Activated CD8-positive, alpha-beta memory T cell treated with anti-CD3 and anti-CD28 coated beads for 48 hours (primary cell): Measurements from ENCODE around the gene COL28A1.
A peak's percentile ranks its signal among the peaks of the same experiment; 100 is the strongest.
"Not testable (repeated sequence)": the region's sequence is repeated elsewhere in the genome, so short reads cannot be mapped to it uniquely, and the experiment has no call there.

Experiments used
- DNase-seq, 3 experiments: peaks; one replicate each; pipeline ENCODE4 v3.0.0-alpha.2; 2020; ENCODE audit warnings: low read depth in 2 of 3, low spot score in 2 of 3

COL28A1 gene

GRCh38 chr7:7476381-7476780, 59.3 kb downstream of the COL28A1 start:
- no peak for DNase-seq

- no peak for DNase-seq
Observed at GRCh38 chr7:7475601-7476000, 60.1 kb downstream of the COL28A1 start.

GRCh38 chr7:7474436-7474835, 61.2 kb downstream of the COL28A1 start:
- DNase-seq: no peak

GRCh38 chr7:7464991-7465765, 70.5 kb downstream of the COL28A1 start:
- not testable (repeated sequence) for DNase-seq

- no peak for DNase-seq
Observed at GRCh38 chr7:7454000-7454399, 81.7 kb downstream of the COL28A1 start.

- no peak for DNase-seq
Observed at GRCh38 chr7:7452652-7453051, 83.0 kb downstream of the COL28A1 start.

- no peak for DNase-seq
Observed at GRCh38 chr7:7452119-7452518, 83.6 kb downstream of the COL28A1 start.

GRCh38 chr7:7449055-7449454, 86.6 kb downstream of the COL28A1 start:
- no peak for DNase-seq

GRCh38 chr7:7446616-7447015, 89.1 kb downstream of the COL28A1 start:
- DNase-seq: no peak

- no peak for DNase-seq
Observed at GRCh38 chr7:7443806-7444350, 91.8 kb downstream of the COL28A1 start.

- no peak for DNase-seq
Observed at GRCh38 chr7:7439564-7439963, 96.1 kb downstream of the COL28A1 start.

GRCh38 chr7:7438851-7439250, 96.8 kb downstream of the COL28A1 start:
- DNase-seq: no peak

GRCh38 chr7:7435978-7436377, 99.7 kb downstream of the COL28A1 start:
- no peak for DNase-seq

- no peak for DNase-seq
Observed at GRCh38 chr7:7434329-7434728, 101.3 kb downstream of the COL28A1 start.

- no peak for DNase-seq
Observed at GRCh38 chr7:7433811-7434210, 101.9 kb downstream of the COL28A1 start.

- DNase-seq: no peak
Observed at GRCh38 chr7:7432979-7433378, 102.7 kb downstream of the COL28A1 start.

- no peak for DNase-seq
Observed at GRCh38 chr7:7428806-7429205, 106.9 kb downstream of the COL28A1 start.

- no peak for DNase-seq
Observed at GRCh38 chr7:7427363-7427762, 108.3 kb downstream of the COL28A1 start.

- DNase-seq: no peak
Observed at GRCh38 chr7:7426676-7427075, 109.0 kb downstream of the COL28A1 start.

- no peak for DNase-seq
Observed at GRCh38 chr7:7425321-7425720, 110.4 kb downstream of the COL28A1 start.

GRCh38 chr7:7424151-7424873, 111.4 kb downstream of the COL28A1 start:
- DNase-seq: peak in 1 of 3 experiments; percentile 5

GRCh38 chr7:7422641-7423040, 113.0 kb downstream of the COL28A1 start:
- no peak for DNase-seq
